Measurements from ENCODE around the gene CCDC159.
"Not testable (repeated sequence)": the region's sequence is repeated elsewhere in the genome, so short reads cannot be mapped to it uniquely, and the experiment has no call there.

Gene CCDC159

GRCh38 chr19:11346104-11346940, at the start of gene CCDC159, which contains the start of gene TMEM205:
Gene CCDC159, plus strand, starts transcription at chr19:11346519. Its CDS starts 88 bp downstream, at chr19:11346607.
Gene TMEM205, minus strand, starts transcription at chr19:11346268. Its CDS starts 649 bp downstream, at chr19:11345619.
- TF ChIP-seq CTCF (conservative IDR thresholded peaks at IDR 0.05; ENCODE audit: low read depth, low read length): no peak

GRCh38 chr19:11299946-11300810, 46.1 kb upstream of the CCDC159 start:
- DNase-seq (ENCODE audit: low read depth): no peak
- no peak overlapping the region for H3K4me3 ChIP-seq (ENCODE audit: low read depth, low read length)
- TF ChIP-seq CTCF (conservative IDR thresholded peaks at IDR 0.05; ENCODE audit: low read depth, low read length): no peak

More at GRCh38 chr19:11346104-11346940, at the start of gene CCDC159, which contains the start of gene TMEM205:
- DNase-seq (ENCODE audit: low read depth): peak; percentile 99
- peak within 1 kb of the TSS; percentile 83 for H3K4me3 ChIP-seq (ENCODE audit: low read depth, low read length)

- DNase-seq (ENCODE audit: low read depth): no peak
- no peak for TF ChIP-seq CTCF (conservative IDR thresholded peaks at IDR 0.05; ENCODE audit: low read depth, low read length)
- H3K4me3 ChIP-seq (ENCODE audit: low read depth, low read length): no peak overlapping the region
These were observed 45.6 kb upstream of the CCDC159 start for GRCh38 chr19:11300811-11301120.

GRCh38 chr19:11304936-11305335, 41.4 kb upstream of the CCDC159 start:
- H3K4me3 ChIP-seq (ENCODE audit: low read depth, low read length): no peak overlapping the region
- no peak for DNase-seq (ENCODE audit: low read depth)
- TF ChIP-seq CTCF (conservative IDR thresholded peaks at IDR 0.05; ENCODE audit: low read depth, low read length): no peak

- no peak for TF ChIP-seq CTCF (conservative IDR thresholded peaks at IDR 0.05; ENCODE audit: low read depth, low read length)
- H3K4me3 ChIP-seq (ENCODE audit: low read depth, low read length): no peak overlapping the region
- DNase-seq (ENCODE audit: low read depth): no peak
These were observed 40.0 kb upstream of the CCDC159 start for GRCh38 chr19:11306337-11306736.

DNA sequence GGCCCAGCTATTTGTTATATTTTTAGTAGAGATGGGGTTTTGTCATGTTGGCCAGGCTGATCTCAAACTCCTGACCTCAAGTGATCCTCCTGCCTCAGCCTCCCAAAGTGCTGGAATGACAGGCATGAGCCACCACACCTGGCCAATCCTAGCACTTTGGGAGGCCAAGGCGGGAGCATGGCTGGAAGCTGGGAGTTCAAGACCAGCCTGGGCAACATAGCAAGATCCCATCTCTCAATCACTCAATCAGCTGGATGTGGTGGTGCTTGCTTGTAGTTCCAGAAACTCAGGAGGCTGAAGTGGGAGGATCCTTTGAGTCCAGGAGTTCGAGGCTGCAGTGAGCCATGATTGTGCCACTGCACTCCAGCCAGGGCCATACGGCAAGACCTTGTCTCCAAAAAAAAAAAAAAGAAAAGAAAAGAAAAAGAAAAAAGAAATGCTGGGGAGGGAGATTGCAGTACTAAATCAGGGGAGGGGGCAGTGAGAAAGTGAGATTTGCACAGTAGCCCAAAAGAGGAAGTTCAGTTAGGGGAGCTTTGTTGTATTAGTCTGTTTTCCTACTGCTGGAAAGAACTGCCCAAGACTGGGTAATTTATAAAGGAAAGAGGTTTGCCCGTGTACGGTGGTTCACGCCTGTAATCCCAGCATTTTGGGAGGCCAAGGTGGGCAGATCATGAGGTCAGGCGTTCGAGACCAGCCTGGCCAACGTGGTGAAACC, 25.9 kb upstream of the CCDC159 start:
- H3K4me3 ChIP-seq (ENCODE audit: low read depth, low read length); DNase-seq (ENCODE audit: low read depth): not testable (repeated sequence)
